PC-3 (cell line): ENCODE results near the gene JAML. TPM values are rescaled to one million over a fixed set of nuclear protein-coding genes. Genes with fewer than 3 reads are reported as not detected.

Experiments
- ATAC-seq: fragments of 200-7000 bp; cut with Tn5 transposase; 2 replicates; pipeline ENCODE4 v1.9.1; 2020; ENCODE audit warnings: mild to moderate bottlenecking, moderate library complexity
- BruUV-seq: library from RNA; stranded (reverse); fragments of 400-500 nt; replicated peaks from 2 replicates; lab custom pipeline; 2021; lab: Mats Ljungman, UMichigan
- CTCF ChIA-PET: fragments of 300-600 bp; sonication (Branson Sonifier 250); formaldehyde crosslinking; loops from one replicate; lab custom pipeline; 2022; ENCODE audit warnings: antibody characterized with exemption; lab: Charles Lee
- POLR2A ChIA-PET: fragments of 300-600 bp; sonication (Branson Sonifier 250); formaldehyde crosslinking; loops from one replicate; lab custom pipeline; 2022; ENCODE audit warnings: antibody characterized with exemption; ENCODE audit not compliant: unreplicated experiment; lab: Charles Lee
- DNase-seq: peaks from one replicate; pipeline ENCODE4 v3.0.0-alpha.2; 2015
- H2AFZ ChIP-seq: fragments of 300-600 bp; sonication (generic); 2 replicates; pipeline ENCODE4 v1.6.0; 2016; ENCODE audit warnings: antibody characterized with exemption, low read length
- H3F3A ChIP-seq: fragments of 300-600 bp; sonication (generic); one replicate; pipeline ENCODE4 v1.6.0; 2017; ENCODE audit warnings: antibody characterized with exemption, low read length, control low read depth, mild to moderate bottlenecking; ENCODE audit not compliant: unreplicated experiment
- H3K27ac ChIP-seq: fragments of 300-600 bp; sonication (generic); 2 replicates; pipeline ENCODE4 v1.5.1; 2016; ENCODE audit warnings: mild to moderate bottlenecking, low read length
- H3K27me3 ChIP-seq: fragments of 300-600 bp; sonication (generic); 2 replicates; pipeline ENCODE4 v1.6.1; 2016; ENCODE audit warnings: low read length, mixed read lengths
- H3K36me3 ChIP-seq: fragments of 300-600 bp; sonication (generic); 2 replicates; pipeline ENCODE4 v1.6.1; 2016; ENCODE audit warnings: low read depth, mixed run types, low read length, mixed read lengths
- H3K4me1 ChIP-seq: fragments of 300-600 bp; sonication (generic); 2 replicates; pipeline ENCODE4 v1.5.1; 2016; ENCODE audit warnings: low read length; ENCODE audit not compliant: insufficient read depth
- H3K4me2 ChIP-seq: fragments of 300-600 bp; sonication (generic); 2 replicates; pipeline ENCODE4 v1.6.0; 2016; ENCODE audit warnings: low read length
- H3K4me3 ChIP-seq: fragments of 300-600 bp; sonication (generic); 2 replicates; pipeline ENCODE4 v1.5.1; 2016; ENCODE audit warnings: mild to moderate bottlenecking, low read length, mixed read lengths
- H3K79me2 ChIP-seq: fragments of 300-600 bp; sonication (generic); 2 replicates; pipeline ENCODE4 v1.6.1; 2017; ENCODE audit warnings: low read length, mixed read lengths
- H3K9ac ChIP-seq: fragments of 300-600 bp; sonication (generic); 2 replicates; pipeline ENCODE4 v1.6.0; 2016; ENCODE audit warnings: mild to moderate bottlenecking, low read length
- H3K9me2 ChIP-seq: fragments of 300-600 bp; sonication (generic); replicated peaks from 2 replicates; pipeline ENCODE4 v1.6.1; 2016; ENCODE audit warnings: mixed run types, low read length, mixed read lengths
- H3K9me3 ChIP-seq: fragments of 300-600 bp; sonication (generic); 2 replicates; pipeline ENCODE4 v1.6.1; 2016; ENCODE audit warnings: low read length, mixed read lengths
- H4K20me1 ChIP-seq: fragments of 300-600 bp; sonication (generic); 2 replicates; pipeline ENCODE4 v1.6.1; 2016; ENCODE audit warnings: low read length, mixed read lengths
- EZH2 ChIP-seq: fragments of 300-600 bp; sonication (generic); IDR thresholded peaks from one replicate; pipeline ENCODE4 v1.6.1; 2017; ENCODE audit warnings: antibody characterized with exemption, mild to moderate bottlenecking, low read length; ENCODE audit not compliant: unreplicated experiment
- EZH2phosphoT487 ChIP-seq: fragments of 300-600 bp; sonication (generic); IDR thresholded peaks from 2 replicates; pipeline ENCODE4 v1.6.1; 2018; ENCODE audit warnings: mild to moderate bottlenecking, antibody characterized with exemption, low read length, borderline replicate concordance
- intact Hi-C: fragments of 100-400 bp; cut with micrococcal nuclease; formaldehyde crosslinking; loops from 2 replicates; pipeline ENCODE4 v1.9.0; 2023
- total RNA-seq: library from RNA; depleted of rRNA; stranded (reverse); fragments of >200 nt; gene quantifications from 2 replicates; pipeline ENCODE4 v1.2.3, GENCODE V29; 2014
- TF ChIP-seq, protein P1 (sequence below): fragments of 300-600 bp; sonication (generic); conservative IDR thresholded peaks from 2 replicates; pipeline ENCODE4 v1.5.1; 2017; ENCODE audit warnings: antibody characterized with exemption, low read depth, mild to moderate bottlenecking, low read length

The JAML gene
- total RNA-seq, 1 experiment from 2014 or later: not detected

DNA sequence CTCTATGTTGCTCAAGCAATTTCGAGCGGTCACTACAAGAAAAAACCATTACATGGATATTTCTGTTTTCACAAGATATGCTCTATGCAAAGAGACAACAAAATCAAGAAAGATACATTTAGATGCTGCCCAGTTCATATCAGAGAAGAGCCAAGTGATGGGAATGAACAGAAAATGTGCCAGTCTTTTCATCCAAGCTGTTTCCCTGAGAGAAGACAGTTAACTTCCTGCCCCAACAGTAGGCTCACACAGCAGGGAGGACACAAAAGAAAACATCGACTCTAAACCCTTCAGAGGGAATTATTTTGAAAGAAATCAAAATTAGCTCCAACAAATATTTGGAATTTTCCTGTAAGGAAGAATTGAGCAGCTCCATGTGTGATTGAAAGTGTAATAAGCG lies 11.6 kb downstream of the JAML start:
- H2AFZ ChIP-seq: no peak overlapping the region
- H3K4me2 ChIP-seq: no peak overlapping the region
- peaks cover 9% of the 10 kb centered on the region; the same call in 1 of the 2 replicates for H3K4me1 ChIP-seq
- no peaks in the 10 kb centered on the region for H3K36me3 ChIP-seq
- peaks cover 11% of the 10 kb centered on the region; the same call in 1 of the 2 replicates for H3K27me3 ChIP-seq
- no peaks in the 10 kb centered on the region for H3K9me3 ChIP-seq
- no peaks in the 10 kb centered on the region for H3K9me2 ChIP-seq
- no peaks in the 10 kb centered on the region for H4K20me1 ChIP-seq
- TF ChIP-seq EZH2 (no peak), EZH2phosphoT487 (no peak)
- TF ChIP-seq, protein P1, sequence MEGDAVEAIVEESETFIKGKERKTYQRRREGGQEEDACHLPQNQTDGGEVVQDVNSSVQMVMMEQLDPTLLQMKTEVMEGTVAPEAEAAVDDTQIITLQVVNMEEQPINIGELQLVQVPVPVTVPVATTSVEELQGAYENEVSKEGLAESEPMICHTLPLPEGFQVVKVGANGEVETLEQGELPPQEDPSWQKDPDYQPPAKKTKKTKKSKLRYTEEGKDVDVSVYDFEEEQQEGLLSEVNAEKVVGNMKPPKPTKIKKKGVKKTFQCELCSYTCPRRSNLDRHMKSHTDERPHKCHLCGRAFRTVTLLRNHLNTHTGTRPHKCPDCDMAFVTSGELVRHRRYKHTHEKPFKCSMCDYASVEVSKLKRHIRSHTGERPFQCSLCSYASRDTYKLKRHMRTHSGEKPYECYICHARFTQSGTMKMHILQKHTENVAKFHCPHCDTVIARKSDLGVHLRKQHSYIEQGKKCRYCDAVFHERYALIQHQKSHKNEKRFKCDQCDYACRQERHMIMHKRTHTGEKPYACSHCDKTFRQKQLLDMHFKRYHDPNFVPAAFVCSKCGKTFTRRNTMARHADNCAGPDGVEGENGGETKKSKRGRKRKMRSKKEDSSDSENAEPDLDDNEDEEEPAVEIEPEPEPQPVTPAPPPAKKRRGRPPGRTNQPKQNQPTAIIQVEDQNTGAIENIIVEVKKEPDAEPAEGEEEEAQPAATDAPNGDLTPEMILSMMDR: no peak
- H3K4me3 ChIP-seq: no peak overlapping the region
- DNase-seq: no peak
- no peak overlapping the region for H3K9ac ChIP-seq
- H3F3A ChIP-seq: no peaks in the 10 kb centered on the region
- no peak overlapping the region for H3K27ac ChIP-seq
- BruUV-seq: no TSS peak
- intact Hi-C loops: no loop called here
- ChIA-PET CTCF (no interaction called here), POLR2A (no interaction called here)
- no peak for ATAC-seq
- H3K79me2 ChIP-seq: no peaks in the 10 kb centered on the region

DNA sequence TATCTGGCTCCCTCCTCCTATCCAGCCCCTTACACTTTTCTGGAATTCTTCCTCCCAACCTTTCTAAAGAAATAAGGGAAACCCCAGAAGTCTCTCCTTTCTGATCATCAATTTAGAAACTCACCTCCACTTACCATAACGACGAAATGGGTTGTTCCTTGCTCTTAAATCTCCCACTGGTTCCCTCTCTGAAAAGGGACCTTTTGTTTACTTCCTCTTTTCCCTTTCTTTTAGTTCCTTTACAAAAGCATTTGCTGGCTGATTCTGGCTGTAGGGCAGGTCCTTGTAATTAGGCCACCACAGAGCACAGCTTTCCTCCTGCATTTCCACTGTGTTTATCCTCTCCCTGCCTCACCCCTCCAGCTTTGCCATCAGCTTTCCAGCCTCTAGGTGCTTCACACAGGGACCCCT lies 12.0 kb downstream of the JAML start:
- CTCF ChIA-PET: no interaction called here
- no peak for ATAC-seq
- TF ChIP-seq, protein P1: no peak
- TF ChIP-seq EZH2phosphoT487: no peak
- no peak for TF ChIP-seq EZH2

DNA sequence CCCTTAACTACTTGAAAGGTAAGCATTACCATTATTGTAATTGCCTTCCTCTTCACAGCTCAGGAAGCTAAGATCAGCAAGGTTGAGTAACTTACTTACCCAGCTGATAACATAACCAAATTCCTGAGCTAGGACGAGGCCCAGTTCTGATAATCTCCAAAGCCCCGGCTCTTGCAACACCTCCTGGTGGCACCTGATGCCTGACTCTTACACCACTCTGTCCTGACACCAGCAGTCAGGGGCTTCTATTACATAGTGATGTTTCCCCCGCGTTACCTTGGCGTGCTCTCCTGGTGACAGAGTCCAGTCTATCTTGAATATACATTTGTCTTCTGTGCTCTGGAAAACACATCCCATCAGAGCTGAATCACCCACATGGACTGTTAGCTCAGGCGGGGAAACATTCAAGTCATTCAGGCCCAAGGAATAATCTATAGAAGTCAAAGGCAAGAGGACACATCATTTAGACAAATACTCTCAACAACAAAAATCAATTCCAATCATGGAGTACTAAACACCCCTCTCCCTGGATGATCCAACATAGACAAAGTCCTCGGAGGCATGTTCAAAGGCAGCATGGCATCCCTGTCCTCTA lies 12.6 kb downstream of the JAML start:
- no peak overlapping the region for H2AFZ ChIP-seq
- intact Hi-C loops: no loop called here
- H3K9me3 ChIP-seq: no peaks in the 10 kb centered on the region
- no peaks in the 10 kb centered on the region for H3K79me2 ChIP-seq
- H3K27me3 ChIP-seq: peaks cover 17% of the 10 kb centered on the region; the same call in 1 of the 2 replicates
- ATAC-seq (no peak), DNase-seq (no peak)
- H3K4me1 ChIP-seq: peaks cover 9% of the 10 kb centered on the region; the same call in 1 of the 2 replicates
- no peaks in the 10 kb centered on the region for H3K36me3 ChIP-seq
- H4K20me1 ChIP-seq: no peaks in the 10 kb centered on the region
- H3F3A ChIP-seq: no peaks in the 10 kb centered on the region
- no peak overlapping the region for H3K9ac ChIP-seq
- CTCF ChIA-PET: no interaction called here
- H3K4me2 ChIP-seq: no peak overlapping the region
- H3K4me3 ChIP-seq: no peak overlapping the region
- no peaks in the 10 kb centered on the region for H3K9me2 ChIP-seq
- BruUV-seq: no TSS peak
- TF ChIP-seq, protein P1: no peak
- TF ChIP-seq EZH2 (no peak), EZH2phosphoT487 (no peak)
- POLR2A ChIA-PET: no interaction called here
- H3K27ac ChIP-seq: no peak overlapping the region

More for the DNA sequence above, 12.0 kb downstream of the JAML start:
- Histone ChIP-seq H3K27ac (no peak overlapping the region), H4K20me1 (no peaks in the 10 kb centered on the region), H3K79me2 (no peaks in the 10 kb centered on the region), H3K4me3 (no peak overlapping the region), H3K4me2 (no peak overlapping the region), H3K9ac (no peak overlapping the region), H3K27me3 (peaks cover 15% of the 10 kb centered on the region; the same call in 1 of the 2 replicates), H3K36me3 (no peaks in the 10 kb centered on the region), H3K9me3 (no peaks in the 10 kb centered on the region), H2AFZ (no peak overlapping the region), H3K4me1 (peaks cover 9% of the 10 kb centered on the region; the same call in 1 of the 2 replicates), H3F3A (no peaks in the 10 kb centered on the region), H3K9me2 (no peaks in the 10 kb centered on the region)
- POLR2A ChIA-PET: no interaction called here
- no peak for DNase-seq
- no TSS peak for BruUV-seq
- intact Hi-C loops: no loop called here
